GM12878 (cell line): Measurements from ENCODE around the gene PRPF6. TPM values are rescaled to one million over a fixed set of nuclear protein-coding genes. Genes with fewer than 3 reads are reported as not detected.

Experiments used
- CBFB ChIP-seq: IDR thresholded peaks from 2 replicates; pipeline ENCODE4 v1.6.1; 2016; ENCODE audit warnings: antibody characterized with exemption, low read depth
- FOXK2 ChIP-seq: fragments of 450-650 bp; IDR thresholded peaks from 2 replicates; pipeline ENCODE4 v1.6.1; 2017; ENCODE audit warnings: mild to moderate bottlenecking, moderate library complexity
- NR2F1 ChIP-seq: fragments of 450-650 bp; conservative IDR thresholded peaks from 2 replicates; pipeline ENCODE4 v1.6.1; 2017; ENCODE audit warnings: mild to moderate bottlenecking
- SREBF2 ChIP-seq: IDR thresholded peaks from 2 replicates; pipeline ENCODE4 v1.6.1; 2012; ENCODE audit warnings: mild to moderate bottlenecking, low read length
- polyA plus RNA-seq, 11 experiments: library from polyadenylated mRNA; depleted of rRNA in 4 of 11; unstranded in 6 of 11; stranded (reverse) in 5 of 11; fragments of >200 nt; fragmentation: Nextera tagmentation in 4 of 11; fragmentation: Illumina TruSeq in 1 of 11; extraction: Ambion mirVana in 4 of 11; extraction: Trizol in 1 of 11; gene quantifications; 1 replicate in 1 of 11; 2 replicates in 10 of 11; pipeline versions ENCODE4 v1.2.1 to v1.2.3, GENCODE V29; 2011 to 2016; ENCODE audit warnings: inconsistent platforms in 2 of 11, missing spikeins in 2 of 11, low read depth in 1 of 11
- total RNA-seq, 4 experiments: library from RNA; depleted of rRNA in 3 of 4; stranded (reverse); fragments of >200 nt in 3 of 4; fragmentation: Illumina TruSeq in 1 of 4; extraction: Trizol in 1 of 4; gene quantifications; 2 replicates each; pipeline versions ENCODE4 v1.2.1 to v1.2.3, GENCODE V29; 2013 to 2021
- TF ChIP-seq, protein P1 (sequence below): fragments of 450-650 bp; formaldehyde crosslinking; IDR thresholded peaks from 2 replicates; pipeline ENCODE4 v1.4.0; 2020; ENCODE audit warnings: mild to moderate bottlenecking, moderate library complexity
- TF ChIP-seq, protein P2 (sequence below): fragments of 450-650 bp; IDR thresholded peaks from 2 replicates; pipeline ENCODE4 v1.6.1; 2017; ENCODE audit warnings: mild to moderate bottlenecking
- TF ChIP-seq, protein P3 (sequence below): fragments of 450-650 bp; IDR thresholded peaks from 2 replicates; pipeline ENCODE4 v1.6.1; 2017; ENCODE audit warnings: antibody characterized with exemption, mild to moderate bottlenecking, moderate library complexity
- TF ChIP-seq, protein P4 (sequence below): IDR thresholded peaks from 2 replicates; pipeline ENCODE4 v1.6.1; 2011; ENCODE audit warnings: low read depth, low read length, improper control_type of control experiment, borderline replicate concordance
- TF ChIP-seq, protein P5 (sequence below): IDR thresholded peaks from 2 replicates; pipeline ENCODE4 v1.6.1; 2012; ENCODE audit warnings: low read depth, low read length, improper control_type of control experiment
- TF ChIP-seq, protein P6 (sequence below): fragments of 450-650 bp; conservative IDR thresholded peaks from 2 replicates; pipeline ENCODE4 v1.6.1; 2017; ENCODE audit warnings: mild to moderate bottlenecking, moderate library complexity

Gene PRPF6
- total and polyA plus RNA-seq, 10 of the 15 experiments (the other 5 are each of a cell fraction or from before 2014, with no cell fraction given) = 5.0 to 102 (median 71.3) TPM

DNA sequence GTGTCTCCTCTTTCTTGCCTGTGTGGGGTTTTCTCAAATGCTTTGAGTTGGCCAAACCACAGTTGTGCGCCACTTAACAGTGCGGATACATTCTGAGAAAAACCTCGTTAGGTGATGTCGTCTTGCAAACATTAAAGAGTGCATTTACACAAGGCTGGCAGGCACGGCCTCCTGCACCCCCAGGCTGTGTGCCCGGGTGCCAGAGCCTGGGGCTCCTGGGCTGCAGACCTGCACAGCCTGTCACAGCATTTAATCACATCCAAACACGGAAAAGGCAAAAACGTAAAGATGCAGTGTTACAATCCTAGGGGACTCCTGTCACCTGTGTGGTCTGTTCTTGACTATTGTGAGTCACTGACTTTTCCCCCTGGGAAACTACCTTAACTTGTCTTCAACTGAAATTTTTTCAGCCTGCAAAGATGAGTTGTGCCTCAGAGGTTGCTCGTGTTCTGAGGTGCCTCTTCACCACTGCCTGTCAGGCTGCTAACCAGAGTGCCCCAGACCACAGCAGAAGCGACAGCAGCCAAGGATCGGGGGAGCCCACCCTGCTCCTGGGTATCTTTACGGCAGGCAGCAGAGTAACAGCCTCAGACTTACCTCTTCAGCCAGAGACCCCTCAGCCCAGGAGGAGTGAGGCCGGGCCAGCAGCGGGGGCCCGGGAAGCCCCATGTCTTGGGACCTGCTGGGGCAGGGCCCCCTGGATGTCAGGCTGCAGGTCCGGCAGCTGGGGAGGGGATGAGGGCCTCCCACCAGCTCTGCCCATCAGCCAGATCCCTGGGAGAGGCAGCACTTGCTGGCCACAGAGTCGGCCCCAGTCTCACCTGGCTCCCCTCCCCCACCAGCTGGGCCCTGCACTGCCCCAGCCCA, 54.4 kb downstream of the PRPF6 start (continued):
- TF ChIP-seq, protein P1, sequence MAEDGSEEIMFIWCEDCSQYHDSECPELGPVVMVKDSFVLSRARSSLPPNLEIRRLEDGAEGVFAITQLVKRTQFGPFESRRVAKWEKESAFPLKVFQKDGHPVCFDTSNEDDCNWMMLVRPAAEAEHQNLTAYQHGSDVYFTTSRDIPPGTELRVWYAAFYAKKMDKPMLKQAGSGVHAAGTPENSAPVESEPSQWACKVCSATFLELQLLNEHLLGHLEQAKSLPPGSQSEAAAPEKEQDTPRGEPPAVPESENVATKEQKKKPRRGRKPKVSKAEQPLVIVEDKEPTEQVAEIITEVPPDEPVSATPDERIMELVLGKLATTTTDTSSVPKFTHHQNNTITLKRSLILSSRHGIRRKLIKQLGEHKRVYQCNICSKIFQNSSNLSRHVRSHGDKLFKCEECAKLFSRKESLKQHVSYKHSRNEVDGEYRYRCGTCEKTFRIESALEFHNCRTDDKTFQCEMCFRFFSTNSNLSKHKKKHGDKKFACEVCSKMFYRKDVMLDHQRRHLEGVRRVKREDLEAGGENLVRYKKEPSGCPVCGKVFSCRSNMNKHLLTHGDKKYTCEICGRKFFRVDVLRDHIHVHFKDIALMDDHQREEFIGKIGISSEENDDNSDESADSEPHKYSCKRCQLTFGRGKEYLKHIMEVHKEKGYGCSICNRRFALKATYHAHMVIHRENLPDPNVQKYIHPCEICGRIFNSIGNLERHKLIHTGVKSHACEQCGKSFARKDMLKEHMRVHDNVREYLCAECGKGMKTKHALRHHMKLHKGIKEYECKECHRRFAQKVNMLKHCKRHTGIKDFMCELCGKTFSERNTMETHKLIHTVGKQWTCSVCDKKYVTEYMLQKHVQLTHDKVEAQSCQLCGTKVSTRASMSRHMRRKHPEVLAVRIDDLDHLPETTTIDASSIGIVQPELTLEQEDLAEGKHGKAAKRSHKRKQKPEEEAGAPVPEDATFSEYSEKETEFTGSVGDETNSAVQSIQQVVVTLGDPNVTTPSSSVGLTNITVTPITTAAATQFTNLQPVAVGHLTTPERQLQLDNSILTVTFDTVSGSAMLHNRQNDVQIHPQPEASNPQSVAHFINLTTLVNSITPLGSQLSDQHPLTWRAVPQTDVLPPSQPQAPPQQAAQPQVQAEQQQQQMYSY (CRISPR knock-in tag) = no peak
- TF ChIP-seq, protein P2, sequence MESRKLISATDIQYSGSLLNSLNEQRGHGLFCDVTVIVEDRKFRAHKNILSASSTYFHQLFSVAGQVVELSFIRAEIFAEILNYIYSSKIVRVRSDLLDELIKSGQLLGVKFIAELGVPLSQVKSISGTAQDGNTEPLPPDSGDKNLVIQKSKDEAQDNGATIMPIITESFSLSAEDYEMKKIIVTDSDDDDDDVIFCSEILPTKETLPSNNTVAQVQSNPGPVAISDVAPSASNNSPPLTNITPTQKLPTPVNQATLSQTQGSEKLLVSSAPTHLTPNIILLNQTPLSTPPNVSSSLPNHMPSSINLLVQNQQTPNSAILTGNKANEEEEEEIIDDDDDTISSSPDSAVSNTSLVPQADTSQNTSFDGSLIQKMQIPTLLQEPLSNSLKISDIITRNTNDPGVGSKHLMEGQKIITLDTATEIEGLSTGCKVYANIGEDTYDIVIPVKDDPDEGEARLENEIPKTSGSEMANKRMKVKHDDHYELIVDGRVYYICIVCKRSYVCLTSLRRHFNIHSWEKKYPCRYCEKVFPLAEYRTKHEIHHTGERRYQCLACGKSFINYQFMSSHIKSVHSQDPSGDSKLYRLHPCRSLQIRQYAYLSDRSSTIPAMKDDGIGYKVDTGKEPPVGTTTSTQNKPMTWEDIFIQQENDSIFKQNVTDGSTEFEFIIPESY = 0 out of 2 replicates have a peak, but pooled peaks have one; percentile 26
- TF ChIP-seq NR2F1 (peak; percentile 82; the same call in 1 of the 2 replicates), SREBF2 (no peak), CBFB (peak; percentile 57; the same call in 1 of the 2 replicates), FOXK2 (no peak)
- TF ChIP-seq, protein P3, sequence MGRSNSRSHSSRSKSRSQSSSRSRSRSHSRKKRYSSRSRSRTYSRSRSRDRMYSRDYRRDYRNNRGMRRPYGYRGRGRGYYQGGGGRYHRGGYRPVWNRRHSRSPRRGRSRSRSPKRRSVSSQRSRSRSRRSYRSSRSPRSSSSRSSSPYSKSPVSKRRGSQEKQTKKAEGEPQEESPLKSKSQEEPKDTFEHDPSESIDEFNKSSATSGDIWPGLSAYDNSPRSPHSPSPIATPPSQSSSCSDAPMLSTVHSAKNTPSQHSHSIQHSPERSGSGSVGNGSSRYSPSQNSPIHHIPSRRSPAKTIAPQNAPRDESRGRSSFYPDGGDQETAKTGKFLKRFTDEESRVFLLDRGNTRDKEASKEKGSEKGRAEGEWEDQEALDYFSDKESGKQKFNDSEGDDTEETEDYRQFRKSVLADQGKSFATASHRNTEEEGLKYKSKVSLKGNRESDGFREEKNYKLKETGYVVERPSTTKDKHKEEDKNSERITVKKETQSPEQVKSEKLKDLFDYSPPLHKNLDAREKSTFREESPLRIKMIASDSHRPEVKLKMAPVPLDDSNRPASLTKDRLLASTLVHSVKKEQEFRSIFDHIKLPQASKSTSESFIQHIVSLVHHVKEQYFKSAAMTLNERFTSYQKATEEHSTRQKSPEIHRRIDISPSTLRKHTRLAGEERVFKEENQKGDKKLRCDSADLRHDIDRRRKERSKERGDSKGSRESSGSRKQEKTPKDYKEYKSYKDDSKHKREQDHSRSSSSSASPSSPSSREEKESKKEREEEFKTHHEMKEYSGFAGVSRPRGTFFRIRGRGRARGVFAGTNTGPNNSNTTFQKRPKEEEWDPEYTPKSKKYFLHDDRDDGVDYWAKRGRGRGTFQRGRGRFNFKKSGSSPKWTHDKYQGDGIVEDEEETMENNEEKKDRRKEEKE = no peak
- TF ChIP-seq, protein P4, sequence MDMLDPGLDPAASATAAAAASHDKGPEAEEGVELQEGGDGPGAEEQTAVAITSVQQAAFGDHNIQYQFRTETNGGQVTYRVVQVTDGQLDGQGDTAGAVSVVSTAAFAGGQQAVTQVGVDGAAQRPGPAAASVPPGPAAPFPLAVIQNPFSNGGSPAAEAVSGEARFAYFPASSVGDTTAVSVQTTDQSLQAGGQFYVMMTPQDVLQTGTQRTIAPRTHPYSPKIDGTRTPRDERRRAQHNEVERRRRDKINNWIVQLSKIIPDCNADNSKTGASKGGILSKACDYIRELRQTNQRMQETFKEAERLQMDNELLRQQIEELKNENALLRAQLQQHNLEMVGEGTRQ = no peak
- TF ChIP-seq, protein P5, sequence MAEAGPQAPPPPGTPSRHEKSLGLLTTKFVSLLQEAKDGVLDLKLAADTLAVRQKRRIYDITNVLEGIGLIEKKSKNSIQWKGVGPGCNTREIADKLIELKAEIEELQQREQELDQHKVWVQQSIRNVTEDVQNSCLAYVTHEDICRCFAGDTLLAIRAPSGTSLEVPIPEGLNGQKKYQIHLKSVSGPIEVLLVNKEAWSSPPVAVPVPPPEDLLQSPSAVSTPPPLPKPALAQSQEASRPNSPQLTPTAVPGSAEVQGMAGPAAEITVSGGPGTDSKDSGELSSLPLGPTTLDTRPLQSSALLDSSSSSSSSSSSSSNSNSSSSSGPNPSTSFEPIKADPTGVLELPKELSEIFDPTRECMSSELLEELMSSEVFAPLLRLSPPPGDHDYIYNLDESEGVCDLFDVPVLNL = no peak
- TF ChIP-seq, protein P6, sequence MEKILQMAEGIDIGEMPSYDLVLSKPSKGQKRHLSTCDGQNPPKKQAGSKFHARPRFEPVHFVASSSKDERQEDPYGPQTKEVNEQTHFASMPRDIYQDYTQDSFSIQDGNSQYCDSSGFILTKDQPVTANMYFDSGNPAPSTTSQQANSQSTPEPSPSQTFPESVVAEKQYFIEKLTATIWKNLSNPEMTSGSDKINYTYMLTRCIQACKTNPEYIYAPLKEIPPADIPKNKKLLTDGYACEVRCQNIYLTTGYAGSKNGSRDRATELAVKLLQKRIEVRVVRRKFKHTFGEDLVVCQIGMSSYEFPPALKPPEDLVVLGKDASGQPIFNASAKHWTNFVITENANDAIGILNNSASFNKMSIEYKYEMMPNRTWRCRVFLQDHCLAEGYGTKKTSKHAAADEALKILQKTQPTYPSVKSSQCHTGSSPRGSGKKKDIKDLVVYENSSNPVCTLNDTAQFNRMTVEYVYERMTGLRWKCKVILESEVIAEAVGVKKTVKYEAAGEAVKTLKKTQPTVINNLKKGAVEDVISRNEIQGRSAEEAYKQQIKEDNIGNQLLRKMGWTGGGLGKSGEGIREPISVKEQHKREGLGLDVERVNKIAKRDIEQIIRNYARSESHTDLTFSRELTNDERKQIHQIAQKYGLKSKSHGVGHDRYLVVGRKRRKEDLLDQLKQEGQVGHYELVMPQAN = no peak
